Measurements from ENCODE around the gene PARD3.

DNA sequence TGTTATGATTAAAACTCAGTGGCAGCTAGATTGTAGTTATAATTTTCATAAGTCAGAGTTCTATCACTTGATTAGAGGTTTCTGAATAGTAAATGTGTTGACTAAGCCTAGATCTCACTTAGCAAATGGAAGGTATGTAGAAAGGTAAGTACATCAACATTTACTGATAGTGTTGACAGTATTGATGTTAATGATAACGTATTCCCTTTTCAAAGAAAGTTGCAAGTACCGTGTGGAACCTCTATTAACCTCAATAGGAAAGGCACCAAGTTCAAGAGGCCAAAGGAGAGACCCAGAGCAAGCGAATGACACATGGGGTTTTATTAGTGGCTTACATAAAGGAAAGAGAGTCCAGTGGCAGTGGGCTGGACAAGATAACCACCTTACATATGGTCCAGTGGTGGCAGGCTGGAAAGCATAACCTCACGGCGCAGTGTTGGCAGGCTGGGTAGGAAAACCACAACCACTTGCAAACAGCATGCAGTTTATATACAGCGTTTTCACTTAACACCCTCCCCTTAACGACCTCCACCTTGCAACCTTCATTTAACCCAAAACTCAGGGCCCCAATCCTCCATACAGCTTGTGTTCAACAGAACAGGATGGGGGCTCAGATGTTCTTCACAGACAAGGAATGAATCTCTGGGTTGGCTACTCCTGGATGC lies 611.0 kb downstream of the PARD3 start:
- no peak for TF ChIP-seq CTCF (IDR thresholded peaks at IDR 0.05)
- TF ChIP-seq POLR2AphosphoS5 (IDR thresholded peaks at IDR 0.05): no peak
- no peak for TF ChIP-seq POLR2A (IDR thresholded peaks at IDR 0.05)
